GM18868 (cell line): ENCODE measurements around the gene HSPA6.
"Not testable (repeated sequence)": the region's sequence is repeated elsewhere in the genome, so short reads cannot be mapped to it uniquely, and the experiment has no call there.

ENCODE experiments used
- ATAC-seq: cut with Tn5 transposase; IDR thresholded peaks from one replicate; pipeline ENCODE4 v1.9.1; 2021; ENCODE audit warnings: mild to moderate bottlenecking, moderate library complexity; ENCODE audit not compliant: unreplicated experiment

HSPA6 gene

DNA sequence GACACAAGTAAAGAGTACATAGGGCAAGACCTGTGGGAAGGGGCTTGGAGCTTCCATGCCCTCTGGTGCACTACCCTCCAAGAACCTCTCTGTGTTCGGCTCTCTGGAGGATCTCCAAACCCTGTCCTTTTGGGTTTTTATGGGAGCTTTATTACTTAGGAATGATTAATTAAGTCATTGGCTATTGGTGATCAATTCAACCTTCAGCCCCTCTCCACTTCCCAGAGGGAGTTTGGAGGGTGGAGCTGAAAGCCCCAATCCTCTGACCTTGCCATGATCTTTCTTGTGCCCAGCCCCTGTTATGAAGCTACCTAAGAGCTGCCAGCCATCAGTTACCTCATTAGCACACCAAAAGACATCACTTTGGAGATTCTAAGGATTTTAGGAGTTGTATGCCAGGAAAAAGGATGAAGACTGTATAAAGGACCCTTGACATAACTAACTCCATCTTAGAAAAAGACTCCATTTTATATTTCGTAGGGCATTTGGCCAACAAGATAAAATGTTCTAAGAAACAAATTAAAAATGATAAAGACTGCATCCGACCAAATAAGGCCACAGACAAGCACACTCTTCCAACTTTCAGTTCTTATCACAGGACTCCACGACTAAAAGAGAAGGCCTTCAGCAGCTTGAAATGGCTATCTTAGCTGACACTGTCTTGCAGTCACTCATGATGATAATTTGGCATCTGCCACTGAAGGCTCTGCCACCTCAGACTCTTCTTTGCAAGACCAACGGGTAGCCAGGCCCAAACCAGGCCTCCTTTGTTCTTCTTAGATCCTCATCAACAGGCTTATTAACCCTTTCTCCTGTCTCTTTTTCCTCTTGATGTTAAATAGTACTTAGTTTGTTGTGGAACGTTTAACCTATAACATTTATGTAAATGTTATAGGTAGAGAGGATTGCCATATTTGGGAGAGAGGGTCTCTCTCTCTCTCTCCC, 33.4 kb downstream of the HSPA6 start:
- not testable (repeated sequence) for ATAC-seq

DNA sequence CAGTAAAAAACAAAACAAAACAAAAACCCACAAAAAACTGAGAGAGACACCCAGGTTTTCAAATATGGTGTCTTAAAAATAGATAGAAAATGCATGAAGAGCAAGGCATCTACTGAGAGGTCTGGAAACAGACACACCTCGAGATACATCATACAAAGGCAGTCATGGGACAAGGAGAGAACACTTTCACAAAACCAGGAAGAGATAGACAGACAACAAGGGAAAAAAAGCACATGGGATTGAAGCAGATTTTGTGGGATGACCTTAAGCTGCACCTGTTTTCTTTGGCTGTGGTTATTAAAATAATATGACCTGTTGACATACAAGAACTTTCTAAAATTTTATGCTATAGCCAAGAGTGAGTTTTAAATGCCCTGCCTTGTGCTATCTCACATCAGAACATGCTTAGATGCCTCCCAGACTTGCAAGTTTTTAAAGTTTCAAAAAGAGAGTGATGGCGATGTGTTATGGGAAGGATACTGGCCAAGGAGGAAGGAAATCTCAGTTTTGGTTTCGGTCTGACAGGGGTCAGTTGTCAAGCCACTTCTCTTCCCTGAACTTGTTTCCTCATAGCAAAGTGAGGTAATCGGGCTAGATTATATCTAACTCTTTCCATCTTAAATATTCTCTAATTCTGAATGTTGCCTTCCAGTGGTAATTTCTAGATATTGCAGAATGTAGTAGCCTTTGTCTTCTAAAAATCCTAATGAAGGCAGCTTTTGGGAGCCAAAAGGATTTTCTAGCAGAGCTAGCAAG, 36.8 kb downstream of the HSPA6 start:
- ATAC-seq = not testable (repeated sequence)

DNA sequence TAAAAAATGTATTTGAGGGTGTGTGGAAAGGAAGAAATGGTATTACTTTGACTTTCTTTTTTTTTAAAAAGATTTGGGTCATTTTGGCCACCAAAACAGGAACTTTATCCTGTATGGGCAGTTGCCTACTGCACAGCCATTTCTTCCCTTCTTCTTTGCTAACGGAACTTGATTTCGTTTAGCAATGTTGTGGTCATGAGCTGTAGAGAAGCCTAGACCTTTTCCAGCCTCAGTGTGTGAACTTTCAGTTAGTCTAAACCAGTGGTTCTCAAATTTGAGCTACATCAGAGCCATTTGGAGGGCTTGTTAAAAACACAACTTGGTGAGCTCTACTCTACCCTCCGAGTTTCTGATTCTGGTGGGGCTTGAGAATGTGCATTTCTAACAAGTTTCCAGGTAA, 38.1 kb downstream of the HSPA6 start:
- ATAC-seq = not testable (repeated sequence)

DNA sequence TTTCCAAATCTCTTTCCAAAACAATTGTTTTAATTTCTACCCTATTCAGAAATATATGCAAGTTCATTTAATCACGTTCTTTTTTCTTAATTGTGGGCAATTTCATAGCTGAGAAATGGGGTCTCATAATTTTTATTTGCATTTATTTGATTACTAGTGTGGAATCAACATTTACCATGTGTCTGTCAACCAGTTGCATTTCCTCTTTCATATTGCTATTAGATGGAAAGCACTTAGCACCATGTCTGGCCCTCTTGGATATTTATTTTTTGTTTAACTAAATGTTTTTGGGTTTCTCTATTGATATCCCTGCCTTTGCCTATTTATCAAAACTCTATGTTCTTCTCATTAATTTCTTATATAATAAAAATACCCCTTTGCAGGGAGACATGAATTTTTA, 39.2 kb downstream of the HSPA6 start:
- ATAC-seq = not testable (repeated sequence)

DNA sequence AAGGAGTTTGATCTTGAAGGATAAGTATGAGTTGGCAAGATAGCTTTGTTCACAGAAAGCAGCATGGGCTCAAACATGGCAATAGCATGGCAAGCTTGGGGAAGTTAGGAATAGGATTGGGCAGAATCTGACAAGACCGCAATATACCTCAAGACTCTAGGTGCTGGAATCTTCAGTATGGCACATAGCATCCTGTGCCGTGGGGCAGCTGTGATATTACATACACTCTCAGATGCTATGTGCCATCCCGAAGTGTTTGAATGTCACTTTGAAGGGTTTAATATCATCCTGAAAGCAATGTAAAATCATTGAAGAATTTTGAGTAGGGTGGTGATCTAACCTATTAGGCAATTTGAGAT, 42.2 kb downstream of the HSPA6 start:
- ATAC-seq = not testable (repeated sequence)

DNA sequence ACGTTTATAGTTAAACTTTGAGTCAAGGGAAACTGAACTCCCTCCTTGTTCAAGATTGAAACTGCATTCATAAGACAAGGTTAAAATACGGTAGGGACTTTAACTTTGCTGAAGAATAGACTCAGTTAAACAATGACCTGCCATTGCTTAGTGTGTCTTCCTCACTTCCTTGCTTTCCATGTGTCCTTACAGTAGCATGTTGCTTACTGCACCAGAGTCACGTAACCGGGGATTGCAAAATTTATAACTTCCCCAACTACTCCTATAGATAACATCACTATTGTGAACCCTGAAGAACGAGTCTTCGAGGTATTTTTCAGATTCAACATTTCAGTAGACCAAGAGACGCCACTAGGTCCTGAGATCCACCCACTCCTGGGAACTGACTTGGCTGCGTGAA, 47.4 kb downstream of the HSPA6 start:
- not testable (repeated sequence) for ATAC-seq
